ENCODE data around the gene SUSD3.

SUSD3 gene

GRCh38 chr9:93077811-93078210, 19.3 kb downstream of the SUSD3 start:
- no peak for DNase-seq

- no peak for DNase-seq
Observed at GRCh38 chr9:93079371-93079770, 20.9 kb downstream of the SUSD3 start.

GRCh38 chr9:93080406-93080805, 21.9 kb downstream of the SUSD3 start:
- no peak for DNase-seq

- no peak for DNase-seq
Observed at GRCh38 chr9:93081081-93081529, 22.6 kb downstream of the SUSD3 start.

GRCh38 chr9:93081931-93082330, 23.4 kb downstream of the SUSD3 start:
- no peak for DNase-seq

- no peak for DNase-seq
Observed at GRCh38 chr9:93082841-93083411, 24.4 kb downstream of the SUSD3 start.

- DNase-seq, result no peak
Observed at GRCh38 chr9:93083592-93084470, 25.3 kb downstream of the SUSD3 start.

GRCh38 chr9:93084471-93084881, 26.0 kb downstream of the SUSD3 start:
- DNase-seq, result no peak

GRCh38 chr9:93085676-93086075, 27.2 kb downstream of the SUSD3 start:
- no peak for DNase-seq

- DNase-seq, result no peak
Observed at GRCh38 chr9:93086447-93087224, 28.1 kb downstream of the SUSD3 start.

- DNase-seq, result no peak
Observed at GRCh38 chr9:93087971-93088655, 29.6 kb downstream of the SUSD3 start.

- no peak for DNase-seq
Observed at GRCh38 chr9:93088656-93089015, 30.1 kb downstream of the SUSD3 start.

GRCh38 chr9:93089024-93089423, 30.5 kb downstream of the SUSD3 start:
- no peak for DNase-seq

- DNase-seq, result no peak
Observed at GRCh38 chr9:93089481-93089991, 31.0 kb downstream of the SUSD3 start.

- no peak for DNase-seq
Observed at GRCh38 chr9:93090091-93090655, 31.7 kb downstream of the SUSD3 start.

GRCh38 chr9:93091056-93091452, 32.6 kb downstream of the SUSD3 start:
- no peak for DNase-seq

- DNase-seq, result peak; percentile 80
Observed at GRCh38 chr9:93091453-93092081, 33.1 kb downstream of the SUSD3 start.

- DNase-seq, result no peak
Observed at GRCh38 chr9:93092251-93092991, 33.9 kb downstream of the SUSD3 start.

- DNase-seq, result no peak
Observed at GRCh38 chr9:93093127-93093876, 34.8 kb downstream of the SUSD3 start.
